ENCODE data around the gene GATA2.

DNA sequence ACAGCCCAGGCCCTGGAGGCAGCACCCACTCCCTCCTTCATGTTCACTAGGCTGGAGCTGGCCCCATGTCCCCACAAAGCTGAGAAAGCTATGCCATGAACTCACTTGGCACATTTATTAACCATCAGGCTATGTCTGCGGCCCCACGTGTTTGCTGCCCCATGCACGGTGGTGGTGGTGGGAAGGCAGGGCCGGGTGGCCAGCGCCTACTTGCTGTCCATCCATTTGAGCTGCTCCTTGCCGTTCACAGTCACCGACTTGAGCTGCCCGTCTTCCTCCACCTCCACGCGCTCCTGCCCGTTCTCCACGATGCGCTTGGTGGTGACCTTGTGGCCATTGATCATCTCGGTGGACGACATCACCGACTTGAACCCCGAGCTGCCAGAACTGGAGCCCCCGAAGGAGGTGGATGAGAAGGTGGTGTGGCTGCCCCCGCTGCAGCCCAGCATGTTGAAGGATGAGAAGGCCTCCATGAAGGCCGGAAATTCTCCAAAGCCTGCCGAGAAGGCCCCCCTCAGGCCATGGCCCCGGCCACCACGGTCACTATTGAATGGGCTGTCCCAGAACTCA, 30.6 kb downstream of the GATA2 start:
- TF ChIP-seq, protein P1, sequence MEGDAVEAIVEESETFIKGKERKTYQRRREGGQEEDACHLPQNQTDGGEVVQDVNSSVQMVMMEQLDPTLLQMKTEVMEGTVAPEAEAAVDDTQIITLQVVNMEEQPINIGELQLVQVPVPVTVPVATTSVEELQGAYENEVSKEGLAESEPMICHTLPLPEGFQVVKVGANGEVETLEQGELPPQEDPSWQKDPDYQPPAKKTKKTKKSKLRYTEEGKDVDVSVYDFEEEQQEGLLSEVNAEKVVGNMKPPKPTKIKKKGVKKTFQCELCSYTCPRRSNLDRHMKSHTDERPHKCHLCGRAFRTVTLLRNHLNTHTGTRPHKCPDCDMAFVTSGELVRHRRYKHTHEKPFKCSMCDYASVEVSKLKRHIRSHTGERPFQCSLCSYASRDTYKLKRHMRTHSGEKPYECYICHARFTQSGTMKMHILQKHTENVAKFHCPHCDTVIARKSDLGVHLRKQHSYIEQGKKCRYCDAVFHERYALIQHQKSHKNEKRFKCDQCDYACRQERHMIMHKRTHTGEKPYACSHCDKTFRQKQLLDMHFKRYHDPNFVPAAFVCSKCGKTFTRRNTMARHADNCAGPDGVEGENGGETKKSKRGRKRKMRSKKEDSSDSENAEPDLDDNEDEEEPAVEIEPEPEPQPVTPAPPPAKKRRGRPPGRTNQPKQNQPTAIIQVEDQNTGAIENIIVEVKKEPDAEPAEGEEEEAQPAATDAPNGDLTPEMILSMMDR (IDR thresholded peaks at IDR 0.05) = no peak
- TF ChIP-seq REST (IDR thresholded peaks at IDR 0.05; ENCODE audit: insufficient read depth in 1 of 2, low read depth in 2 of 2, low read length in 1 of 2) (no peak), POLR2AphosphoS5 (IDR thresholded peaks at IDR 0.05; ENCODE audit: low read depth, low read length) (no peak), TCF7L2 (IDR thresholded peaks at IDR 0.05; ENCODE audit: low read depth, low read length) (no peak)

All from Panc1 (cell line).